ENCODE measurements around the gene HECTD2. TPM values are rescaled to one million over a fixed set of nuclear protein-coding genes. Genes with fewer than 3 reads are reported as not detected.
"Not testable (repeated sequence)": the region's sequence is repeated elsewhere in the genome, so short reads cannot be mapped to it uniquely, and the experiment has no call there.

Gene HECTD2
- total RNA-seq, 1 experiment from 2014 or later: 3.7 TPM

- DNase-seq (ENCODE audit: low spot score): no peak
Observed at GRCh38 chr10:91472911-91473310, 62.8 kb downstream of the HECTD2 start.

- no peak for DNase-seq (ENCODE audit: low spot score)
Observed at GRCh38 chr10:91474009-91474408, 63.9 kb downstream of the HECTD2 start.

- no peak for DNase-seq (ENCODE audit: low spot score)
Observed at GRCh38 chr10:91477236-91477635, 67.1 kb downstream of the HECTD2 start.

DNA sequence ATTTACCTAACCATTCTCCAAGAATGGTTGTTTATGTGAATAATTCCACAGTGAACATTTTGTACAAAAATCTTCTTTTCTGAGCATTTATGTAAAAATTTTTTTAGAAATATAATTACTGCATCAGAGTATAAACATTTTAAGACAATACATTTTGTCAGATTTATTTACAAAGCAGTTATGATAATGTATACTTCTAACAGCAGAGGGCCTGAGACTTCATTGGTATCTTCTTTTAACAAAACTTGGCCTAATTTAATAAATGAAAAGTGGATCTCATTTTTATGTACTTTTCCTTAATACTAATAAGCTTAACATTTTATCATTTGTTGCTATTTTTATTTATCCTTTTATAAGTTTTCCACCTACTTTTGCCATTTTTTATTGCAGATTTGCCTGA is 69.4 kb downstream of the HECTD2 start:
- DNase-seq (ENCODE audit: low spot score): no peak

DNA sequence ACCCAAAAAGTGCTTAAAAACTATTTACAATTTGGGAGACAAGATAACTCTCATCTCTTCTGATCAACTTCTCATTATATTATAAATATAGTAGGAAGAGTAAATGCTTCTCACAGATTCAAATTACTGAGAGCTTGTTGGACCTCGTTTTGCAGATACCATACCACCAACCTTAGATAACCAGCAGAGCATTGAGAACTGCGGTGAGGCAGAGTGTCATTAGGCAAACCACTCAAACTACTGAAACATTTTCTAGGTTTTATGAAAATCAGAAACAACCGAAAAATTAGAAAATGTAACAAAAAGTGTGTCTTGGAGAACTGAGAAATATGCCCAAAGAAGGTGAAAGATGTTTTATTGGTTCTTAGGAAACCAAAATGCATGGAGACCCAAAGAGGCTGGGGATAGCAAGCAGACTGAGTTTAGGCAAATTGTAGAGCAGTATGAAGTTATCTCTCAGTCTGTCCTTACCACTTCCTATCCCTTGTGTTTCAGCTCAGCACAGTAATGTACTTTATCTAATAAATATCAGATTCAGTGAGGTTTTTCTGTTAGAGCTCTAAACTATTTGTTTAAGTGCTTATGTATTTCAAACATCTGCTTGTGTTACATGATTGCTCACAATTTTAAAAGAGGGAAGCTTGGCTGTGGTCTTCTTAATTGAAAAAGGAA is 77.9 kb downstream of the HECTD2 start:
- DNase-seq (ENCODE audit: low spot score): no peak

GRCh38 chr10:91493313-91493712 is 83.2 kb downstream of the HECTD2 start:
- peak; percentile 46 for DNase-seq (ENCODE audit: low spot score)

DNA sequence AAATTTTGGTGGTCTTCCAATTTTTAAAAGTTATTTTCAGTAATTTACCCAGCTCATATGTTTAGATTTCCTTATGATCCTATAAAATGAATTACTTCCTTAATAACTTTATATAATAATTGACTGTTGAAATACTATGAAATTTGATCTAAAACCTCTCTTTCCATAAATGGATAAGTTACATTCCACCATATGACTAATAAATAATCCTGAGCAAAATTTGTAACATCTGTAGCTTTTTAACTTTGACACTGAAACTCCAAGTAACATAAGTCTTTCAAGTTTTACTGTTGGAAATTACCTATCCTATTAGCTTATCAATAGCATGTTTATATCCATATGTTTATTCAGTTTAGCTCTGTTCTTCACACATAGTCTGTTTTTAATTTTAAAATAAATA is 85.3 kb downstream of the HECTD2 start:
- no peak for DNase-seq (ENCODE audit: low spot score)

- DNase-seq (ENCODE audit: low spot score): no peak
Observed at GRCh38 chr10:91496016-91496415, 85.9 kb downstream of the HECTD2 start.

DNA sequence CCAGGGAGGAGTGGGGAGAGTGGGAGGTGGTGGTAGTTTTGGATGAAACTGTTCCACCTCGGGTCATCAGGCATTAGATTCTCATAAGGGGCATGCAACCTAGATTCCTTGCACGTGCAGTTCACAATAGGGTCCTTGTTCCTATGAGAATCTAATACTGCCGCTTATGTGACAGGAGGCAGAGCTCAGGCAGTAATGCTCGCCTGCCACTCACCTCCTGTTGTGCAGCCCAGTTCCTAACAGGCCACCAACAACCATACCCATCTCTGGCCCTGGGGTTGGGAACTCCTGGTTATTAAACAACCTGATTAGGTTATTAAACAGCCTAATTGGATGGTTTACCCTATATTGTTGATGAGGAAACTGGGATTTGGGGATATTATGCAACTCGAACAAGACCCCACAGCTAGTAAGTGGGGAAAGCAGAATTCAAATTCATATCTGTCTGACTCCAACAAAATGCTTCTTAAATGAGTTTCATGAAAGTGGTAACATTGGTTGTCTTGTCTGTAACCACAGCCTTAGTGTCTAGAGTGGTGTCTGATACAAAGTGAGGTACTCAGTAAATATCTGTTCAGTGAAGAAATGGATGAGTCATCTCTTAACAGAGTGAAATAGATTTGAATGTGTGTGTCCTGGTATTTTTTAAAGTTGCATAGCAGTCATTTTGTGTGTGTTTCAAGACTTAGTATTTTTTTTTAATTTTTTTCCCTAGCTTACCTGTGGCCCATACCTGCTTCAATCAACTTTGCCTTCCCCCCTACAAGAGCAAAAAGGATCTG is 101.6 kb downstream of the HECTD2 start:
- DNase-seq (ENCODE audit: low spot score): no peak

DNA sequence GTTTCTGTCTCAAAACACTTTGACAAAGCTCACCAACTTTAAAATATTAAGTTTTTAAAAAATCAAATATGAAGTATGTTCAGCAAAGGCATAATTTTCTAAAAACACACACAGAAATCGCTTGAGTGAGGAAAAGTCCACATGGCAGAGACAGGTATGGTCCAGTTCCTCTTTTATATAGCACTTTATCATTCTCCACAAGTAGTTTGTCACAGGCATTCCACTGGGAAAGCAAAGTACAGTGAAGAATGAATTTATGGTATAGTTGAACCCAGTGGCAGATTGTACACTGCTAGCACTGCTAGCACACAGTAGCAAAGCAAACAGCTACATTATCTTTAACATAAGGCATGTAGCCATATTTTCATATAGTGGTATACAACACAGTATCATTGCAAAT is 102.3 kb downstream of the HECTD2 start:
- no peak for DNase-seq (ENCODE audit: low spot score)

GRCh38 chr10:91513598-91514424 is 103.7 kb downstream of the HECTD2 start:
- DNase-seq (ENCODE audit: low spot score): no peak

DNA sequence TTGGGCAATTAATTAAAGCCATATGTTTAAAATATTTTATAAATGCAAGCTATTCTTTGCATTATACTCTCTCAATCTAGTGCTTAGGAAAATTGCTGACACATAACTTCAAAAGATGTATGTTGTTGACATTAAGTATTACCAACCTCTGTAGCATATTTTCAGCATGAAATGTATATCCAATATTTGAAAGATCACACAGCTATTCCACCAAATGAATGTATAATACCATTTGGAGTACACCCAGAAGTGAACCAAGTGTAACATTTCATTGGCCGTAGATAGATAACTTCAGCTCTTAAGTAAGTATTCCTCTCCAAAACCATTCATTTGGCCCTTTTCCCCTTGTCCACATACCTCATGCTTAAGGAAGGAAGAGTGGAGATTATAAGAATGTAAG is 104.6 kb downstream of the HECTD2 start:
- no peak for DNase-seq (ENCODE audit: low spot score)

GRCh38 chr10:91517394-91517793 is 107.2 kb downstream of the HECTD2 start:
- no peak for DNase-seq (ENCODE audit: low spot score)

GRCh38 chr10:91519899-91520514 is 109.9 kb downstream of the HECTD2 start:
- DNase-seq (ENCODE audit: low spot score): no peak

DNA sequence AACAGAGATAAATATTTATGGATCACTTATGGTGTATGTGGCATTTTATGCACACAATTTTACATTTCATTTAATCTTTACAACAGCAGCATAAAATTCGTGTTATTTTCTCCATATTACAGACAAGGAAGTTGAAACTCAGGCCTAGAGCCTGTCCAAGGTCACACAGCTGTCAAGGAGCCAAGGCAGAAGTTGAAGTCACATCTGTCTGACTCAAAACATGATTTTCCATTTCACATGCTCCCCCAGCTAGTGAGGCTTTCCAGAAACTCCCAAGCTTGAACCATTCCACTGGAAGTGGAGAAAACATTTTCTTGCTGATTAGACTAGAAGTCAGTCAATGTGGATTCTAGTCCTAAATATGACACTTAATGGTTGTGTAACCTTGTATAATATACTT is 110.5 kb downstream of the HECTD2 start:
- DNase-seq (ENCODE audit: low spot score): no peak

- DNase-seq (ENCODE audit: low spot score): no peak
Observed at GRCh38 chr10:91521439-91521838, 111.3 kb downstream of the HECTD2 start.

GRCh38 chr10:91525896-91526712 is 116.0 kb downstream of the HECTD2 start:
- DNase-seq (ENCODE audit: low spot score): no peak

- DNase-seq (ENCODE audit: low spot score): no peak
Observed at GRCh38 chr10:91528080-91528479, 117.9 kb downstream of the HECTD2 start.

- DNase-seq (ENCODE audit: low spot score): no peak
Observed at GRCh38 chr10:91528768-91529167, 118.6 kb downstream of the HECTD2 start.

DNA sequence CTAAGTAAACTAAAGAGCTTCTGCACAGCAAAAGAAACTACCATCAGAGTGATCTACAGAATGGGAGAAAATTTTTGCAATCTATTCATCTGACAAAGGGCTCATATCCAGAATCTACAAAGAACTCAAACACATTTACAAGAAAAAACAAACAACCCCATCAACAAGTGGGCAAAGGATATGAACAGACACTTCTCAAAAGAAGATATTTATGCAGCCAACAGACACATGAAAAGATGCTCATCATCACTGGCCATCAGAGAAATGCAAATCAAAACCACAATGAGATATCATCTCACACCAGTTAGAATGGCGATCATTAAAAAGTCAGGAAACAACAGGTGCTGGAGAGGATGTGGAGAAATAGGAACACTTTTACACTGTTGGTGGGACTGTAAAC is 124.6 kb downstream of the HECTD2 start:
- DNase-seq (ENCODE audit: low spot score): not testable (repeated sequence)

DNA sequence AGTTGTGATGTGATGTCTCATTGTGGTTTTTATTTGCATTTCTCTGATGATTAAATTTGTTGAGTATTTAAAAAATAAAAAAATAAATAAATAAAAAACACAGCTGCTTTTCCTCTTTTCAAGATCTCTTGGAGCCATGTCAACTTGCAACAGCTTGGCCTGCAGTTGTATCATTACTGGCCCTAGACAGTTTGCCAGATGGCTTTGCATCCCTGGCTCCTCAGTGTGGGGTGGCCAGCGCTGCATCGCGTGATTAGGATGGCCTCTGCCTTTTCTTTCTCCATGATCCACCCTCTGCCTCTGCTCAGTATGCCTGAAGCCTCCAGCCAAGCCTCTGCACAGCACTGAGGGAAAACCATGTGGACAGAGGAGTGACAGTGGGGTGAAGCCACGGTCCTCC is 126.0 kb downstream of the HECTD2 start:
- DNase-seq (ENCODE audit: low spot score): no peak

All from HT-29 (cell line).